ENCODE measurements around the gene C17orf114.

Gene C17orf114

DNA sequence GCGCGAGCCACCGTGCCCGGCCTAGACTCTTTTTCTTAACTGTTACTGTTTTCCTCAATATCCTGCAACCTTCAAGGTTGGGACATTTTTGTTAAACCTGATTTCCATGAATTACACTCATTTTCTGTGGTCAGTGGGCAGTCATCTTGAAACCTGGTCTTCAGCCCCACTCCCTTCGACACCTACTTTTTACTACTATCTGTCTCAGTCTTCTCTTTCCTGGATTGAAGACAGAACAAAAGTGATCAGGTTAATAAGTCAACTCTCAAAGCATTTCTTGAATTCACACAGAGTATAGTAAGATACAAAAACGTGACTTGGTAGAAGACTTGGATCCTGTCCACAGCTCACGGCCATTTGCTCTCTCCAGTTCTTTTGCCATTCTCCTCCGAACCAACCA is 37.1 kb upstream of the C17orf114 start:
- Histone ChIP-seq H3K36me3 (no peaks in the 10 kb centered on the region), H3K27ac (no peak overlapping the region), H3K4me1 (peaks cover 0 to 80% (median 32%) of the 10 kb centered on the region in 4 donors), H3K9me3 (no peaks in the 10 kb centered on the region), H3K4me3 (no peak overlapping the region), H3K27me3 (no peaks in the 10 kb centered on the region)
- DNase-seq (ENCODE audit: low spot score in 2 of 2), result no peak
- WGBS, 2 donors, result 83 to 90% methylated on average over 8 of the region's 8 CpGs
- no peak for TF ChIP-seq POLR2A (IDR thresholded peaks at IDR 0.05)
- no peak for TF ChIP-seq EP300 (IDR thresholded peaks at IDR 0.05)
- TF ChIP-seq, protein P1, sequence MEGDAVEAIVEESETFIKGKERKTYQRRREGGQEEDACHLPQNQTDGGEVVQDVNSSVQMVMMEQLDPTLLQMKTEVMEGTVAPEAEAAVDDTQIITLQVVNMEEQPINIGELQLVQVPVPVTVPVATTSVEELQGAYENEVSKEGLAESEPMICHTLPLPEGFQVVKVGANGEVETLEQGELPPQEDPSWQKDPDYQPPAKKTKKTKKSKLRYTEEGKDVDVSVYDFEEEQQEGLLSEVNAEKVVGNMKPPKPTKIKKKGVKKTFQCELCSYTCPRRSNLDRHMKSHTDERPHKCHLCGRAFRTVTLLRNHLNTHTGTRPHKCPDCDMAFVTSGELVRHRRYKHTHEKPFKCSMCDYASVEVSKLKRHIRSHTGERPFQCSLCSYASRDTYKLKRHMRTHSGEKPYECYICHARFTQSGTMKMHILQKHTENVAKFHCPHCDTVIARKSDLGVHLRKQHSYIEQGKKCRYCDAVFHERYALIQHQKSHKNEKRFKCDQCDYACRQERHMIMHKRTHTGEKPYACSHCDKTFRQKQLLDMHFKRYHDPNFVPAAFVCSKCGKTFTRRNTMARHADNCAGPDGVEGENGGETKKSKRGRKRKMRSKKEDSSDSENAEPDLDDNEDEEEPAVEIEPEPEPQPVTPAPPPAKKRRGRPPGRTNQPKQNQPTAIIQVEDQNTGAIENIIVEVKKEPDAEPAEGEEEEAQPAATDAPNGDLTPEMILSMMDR (IDR thresholded peaks at IDR 0.05), result no peak

DNA sequence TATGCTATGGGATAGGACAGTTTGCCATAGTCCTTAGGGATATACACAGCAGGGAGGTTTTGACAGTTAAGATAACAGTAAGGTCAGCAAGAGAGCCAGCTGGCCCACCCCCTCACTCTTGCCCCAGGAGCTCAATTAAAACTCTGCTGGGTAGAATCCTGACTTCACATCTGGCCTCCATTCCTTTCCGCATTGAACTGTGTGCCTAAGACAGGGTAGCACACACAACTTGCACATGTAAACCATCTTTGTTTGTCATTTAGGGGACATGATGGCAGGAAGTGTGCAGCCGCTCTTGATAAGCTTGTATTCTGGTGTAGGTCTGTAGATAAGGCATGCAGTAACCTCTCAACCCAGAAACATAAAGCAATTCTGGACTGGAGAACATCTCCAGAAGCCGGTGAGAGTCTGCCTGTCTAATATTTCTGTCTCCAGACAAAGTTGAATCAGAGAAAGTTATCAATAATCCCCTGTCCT is 36.2 kb upstream of the C17orf114 start:
- Histone ChIP-seq H3K27me3 (no peaks in the 10 kb centered on the region), H3K36me3 (no peaks in the 10 kb centered on the region), H3K9me3 (no peaks in the 10 kb centered on the region), H3K4me1 (peaks cover 0 to 72% (median 30%) of the 10 kb centered on the region in 4 donors), H3K4me3 (no peak overlapping the region), H3K27ac (peak overlapping the region in 2 of 4 donors; percentile 47 to 73)
- no peak for DNase-seq (ENCODE audit: low spot score in 2 of 2)
- no peak for TF ChIP-seq EP300 (IDR thresholded peaks at IDR 0.05)
- TF ChIP-seq, protein P1 (IDR thresholded peaks at IDR 0.05), result no peak
- no peak for TF ChIP-seq POLR2A (IDR thresholded peaks at IDR 0.05)
- WGBS, 2 donors, result 84 to 96% methylated on average over 3 of the region's 3 CpGs

DNA sequence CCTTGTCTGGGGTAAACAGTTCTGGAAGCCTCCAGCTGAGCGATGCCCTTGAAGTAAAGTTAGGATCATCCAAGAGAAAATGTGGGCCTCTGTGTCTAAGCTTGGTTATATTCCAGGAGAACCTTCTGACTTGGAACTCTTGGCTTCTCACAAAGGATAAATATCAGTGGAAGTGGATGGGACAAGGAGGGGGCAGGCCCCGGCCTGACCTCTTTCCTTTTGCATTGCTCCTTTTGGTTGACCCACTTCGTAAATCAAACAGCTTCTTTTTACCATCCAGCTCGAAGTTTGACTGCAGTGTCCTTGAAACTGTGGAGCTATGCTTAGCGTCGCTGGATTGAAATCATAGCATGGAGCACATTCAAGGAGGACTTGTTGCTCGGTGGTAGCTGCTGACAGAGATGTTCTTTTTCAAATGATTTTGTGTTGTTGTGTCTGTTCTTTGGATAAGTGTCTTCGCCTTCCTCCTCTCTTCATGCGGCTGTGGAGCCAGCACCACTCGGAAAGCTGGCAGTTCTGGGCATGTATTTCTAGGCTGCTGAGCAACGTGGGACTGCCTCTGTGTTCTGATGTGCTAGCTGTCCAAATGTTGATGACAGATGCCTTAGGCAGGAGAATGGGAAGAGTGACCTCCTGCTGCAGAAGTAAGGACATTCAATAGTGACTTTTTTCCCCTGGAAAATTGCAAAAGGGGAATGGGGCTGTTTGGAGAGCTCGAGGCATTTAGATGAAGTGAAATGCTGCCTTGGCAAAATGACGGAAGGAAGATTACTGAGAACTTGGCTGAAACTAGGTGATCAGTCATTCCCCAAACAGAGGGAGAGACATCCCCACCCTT is 35.6 kb upstream of the C17orf114 start:
- Histone ChIP-seq H3K4me3 (no peak overlapping the region), H3K27ac (peak overlapping the region in 3 of 4 donors; percentile 17 to 73 (median 47)), H3K36me3 (no peaks in the 10 kb centered on the region), H3K27me3 (no peaks in the 10 kb centered on the region), H3K9me3 (no peaks in the 10 kb centered on the region), H3K4me1 (peaks cover 0 to 65% (median 30%) of the 10 kb centered on the region in 4 donors)
- 48 to 56% methylated on average over 13 of the region's 13 CpGs for WGBS, 2 donors
- TF ChIP-seq POLR2A (IDR thresholded peaks at IDR 0.05) (no peak), EP300 (IDR thresholded peaks at IDR 0.05) (no peak)
- TF ChIP-seq, protein P1 (IDR thresholded peaks at IDR 0.05), result no peak
- no peak for DNase-seq (ENCODE audit: low spot score in 2 of 2)

DNA sequence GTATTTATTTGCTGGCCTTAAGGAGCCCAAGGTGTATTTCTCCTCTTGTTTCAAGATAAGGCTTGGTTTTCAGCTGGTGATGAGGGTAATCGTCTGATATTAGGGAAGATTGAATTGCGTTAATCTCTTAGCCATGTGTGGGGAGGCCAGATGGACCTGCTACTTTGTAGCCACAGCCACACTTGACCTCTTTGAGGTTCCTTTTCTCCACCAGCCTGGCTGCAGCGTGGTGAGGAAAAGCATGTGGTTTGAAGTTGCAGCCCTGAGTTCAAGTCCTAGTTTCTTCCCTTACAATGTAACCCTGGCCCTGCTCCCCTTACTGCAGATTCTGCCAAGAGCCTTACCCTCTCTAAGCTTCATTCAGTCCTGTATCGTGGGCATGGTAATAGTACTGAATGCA is 34.1 kb upstream of the C17orf114 start:
- no peaks in the 10 kb centered on the region for H3K9me3 ChIP-seq
- TF ChIP-seq, protein P1 (IDR thresholded peaks at IDR 0.05), result no peak
- no peak for TF ChIP-seq EP300 (IDR thresholded peaks at IDR 0.05)
- TF ChIP-seq POLR2A (IDR thresholded peaks at IDR 0.05), result no peak
- H3K27me3 ChIP-seq, result no peaks in the 10 kb centered on the region
- no peak overlapping the region for H3K4me3 ChIP-seq
- H3K4me1 ChIP-seq, result peaks cover 0 to 58% (median 30%) of the 10 kb centered on the region in 4 donors
- H3K27ac ChIP-seq, result peak overlapping the region in 2 of 4 donors; percentile 64 to 93
- 79 to 83% methylated on average over 4 of the region's 4 CpGs for WGBS, 2 donors
- no peaks in the 10 kb centered on the region for H3K36me3 ChIP-seq
- no peak for DNase-seq (ENCODE audit: low spot score in 2 of 2)

DNA sequence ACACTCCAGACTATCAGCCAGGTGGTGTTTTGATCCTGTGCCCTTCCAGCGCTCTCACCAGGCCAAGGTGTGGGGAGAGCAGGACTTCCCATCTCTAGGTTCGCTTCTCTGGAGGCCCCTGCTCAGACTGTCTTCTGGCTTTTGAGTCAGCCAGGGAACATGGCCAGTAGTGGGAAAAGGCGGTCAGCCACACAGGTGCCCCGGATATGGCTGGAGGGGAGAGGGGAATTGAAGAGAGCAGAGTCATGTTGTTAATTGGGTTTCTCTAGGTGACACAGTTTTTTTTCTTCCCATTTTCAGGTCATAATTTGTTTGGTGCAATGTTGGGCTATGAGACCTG is 32.5 kb upstream of the C17orf114 start:
- peak overlapping the region; percentile 93 to 99 (median 96) for H3K27ac ChIP-seq
- no peaks in the 10 kb centered on the region for H3K27me3 ChIP-seq
- H3K9me3 ChIP-seq, result no peaks in the 10 kb centered on the region
- TF ChIP-seq POLR2A (IDR thresholded peaks at IDR 0.05) (no peak), EP300 (IDR thresholded peaks at IDR 0.05) (no peak)
- TF ChIP-seq, protein P1 (IDR thresholded peaks at IDR 0.05), result no peak
- H3K4me3 ChIP-seq, result peak overlapping the region in 2 of 4 donors; percentile 76 to 99
- H3K36me3 ChIP-seq, result no peaks in the 10 kb centered on the region
- WGBS, 2 donors, result 74 to 77% methylated on average over 4 of the region's 4 CpGs
- H3K4me1 ChIP-seq, result peaks cover 0 to 45% (median 28%) of the 10 kb centered on the region in 4 donors
- DNase-seq (ENCODE audit: low spot score in 2 of 2), result no peak

Data from tibial nerve (tissue), 4 donors.